Stimulated activated CD8-positive, alpha-beta memory T cell treated with anti-CD3 and anti-CD28 coated beads, Interleukin-2, amount 100 ng/mL, for 48 hours (primary cell): ENCODE results near the gene CTSW.
"Not testable (repeated sequence)": the region's sequence is repeated elsewhere in the genome, so short reads cannot be mapped to it uniquely, and the experiment has no call there.

ENCODE experiments used
- DNase-seq, 2 donors: peaks; one replicate each; pipeline ENCODE4 v3.0.0-alpha.2; 2020; ENCODE audit warnings: low read depth in 2 of 2

Gene CTSW, protein sequence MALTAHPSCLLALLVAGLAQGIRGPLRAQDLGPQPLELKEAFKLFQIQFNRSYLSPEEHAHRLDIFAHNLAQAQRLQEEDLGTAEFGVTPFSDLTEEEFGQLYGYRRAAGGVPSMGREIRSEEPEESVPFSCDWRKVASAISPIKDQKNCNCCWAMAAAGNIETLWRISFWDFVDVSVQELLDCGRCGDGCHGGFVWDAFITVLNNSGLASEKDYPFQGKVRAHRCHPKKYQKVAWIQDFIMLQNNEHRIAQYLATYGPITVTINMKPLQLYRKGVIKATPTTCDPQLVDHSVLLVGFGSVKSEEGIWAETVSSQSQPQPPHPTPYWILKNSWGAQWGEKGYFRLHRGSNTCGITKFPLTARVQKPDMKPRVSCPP

DNA sequence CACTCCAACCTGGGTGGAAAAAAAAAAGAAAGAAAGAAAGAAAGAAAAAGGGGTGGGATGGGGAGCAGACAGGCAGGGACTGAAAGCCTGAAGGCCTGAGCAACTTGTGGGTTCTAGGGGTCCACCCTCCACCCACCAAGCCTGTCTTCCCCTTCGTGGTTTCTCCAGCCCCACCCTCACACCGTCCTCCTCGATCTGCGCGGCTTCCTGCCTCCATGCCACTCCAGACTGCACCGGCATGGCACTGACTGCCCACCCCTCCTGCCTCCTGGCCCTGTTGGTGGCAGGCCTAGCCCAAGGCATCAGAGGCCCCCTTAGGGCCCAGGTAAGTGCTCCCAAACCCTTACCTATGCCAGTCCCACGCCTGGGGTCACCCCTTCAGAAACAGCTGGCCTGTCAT lies at the start of gene CTSW:
TSS of gene CTSW (plus strand) at position 221 of the 400 bp plus-strand sequence. CDS start at position 239, 18 bp downstream.
- DNase-seq, result no peak

DNA sequence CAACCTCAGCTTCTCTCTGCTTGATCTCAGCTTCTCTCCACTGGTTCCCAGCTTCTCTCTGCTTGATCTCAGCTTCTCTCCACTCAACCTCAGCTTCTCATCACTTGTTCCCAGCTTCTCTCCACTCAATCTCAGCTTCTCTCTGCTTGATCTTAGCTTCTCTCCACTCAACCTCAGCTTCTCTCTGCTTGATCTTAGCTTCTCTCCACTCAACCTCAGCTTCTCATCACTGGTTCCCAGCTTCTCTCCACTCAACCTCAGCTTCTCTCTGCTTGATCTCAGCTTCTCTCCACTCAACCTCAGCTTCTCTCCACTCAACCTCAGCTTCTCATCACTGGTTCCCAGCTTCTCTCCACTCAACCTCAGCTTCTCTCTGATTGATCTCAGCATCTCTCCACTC lies 47.4 kb upstream of the CTSW start:
- not testable (repeated sequence) for DNase-seq

DNA sequence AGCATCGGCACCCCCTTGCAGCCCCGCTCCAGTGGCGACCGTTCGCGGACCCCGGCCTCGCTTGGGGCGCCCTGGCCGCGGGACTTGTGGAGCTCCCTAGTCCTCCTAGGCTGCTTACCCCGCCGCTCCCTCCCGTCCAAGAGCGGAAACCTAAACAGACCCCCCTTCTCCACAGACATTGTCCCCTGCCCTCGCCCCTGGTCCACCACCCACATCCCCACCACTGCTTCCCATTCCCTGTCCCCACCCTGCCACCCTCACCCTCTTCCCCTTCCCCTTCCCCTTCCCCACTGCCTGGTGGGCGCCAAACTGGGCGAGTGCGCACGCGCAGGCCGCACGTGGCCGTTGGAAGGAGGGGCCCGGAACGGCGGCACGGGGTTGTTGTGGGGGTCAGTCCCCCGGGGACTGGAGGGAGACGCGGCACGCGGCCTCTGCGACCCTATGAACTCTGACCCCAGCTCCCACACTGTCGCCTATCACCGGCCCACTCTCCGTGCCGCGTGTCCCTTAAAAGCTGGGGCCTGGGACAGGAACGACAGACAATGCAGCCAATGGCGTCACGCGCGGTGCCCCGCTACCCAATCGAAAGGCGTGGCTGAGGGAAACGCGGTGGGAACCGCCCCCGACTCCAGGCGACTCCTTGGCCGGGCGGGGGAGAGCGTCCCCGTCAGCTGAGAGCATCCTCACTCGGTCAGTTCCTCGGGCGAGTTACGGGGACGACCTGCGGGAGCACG lies 46.2 kb upstream of the CTSW start, which contains the start of gene SNX32:
TSS of gene SNX32 (plus strand) at position 667 of the 734 bp plus-strand sequence. CDS start 103 bp downstream, outside the sequence.
- DNase-seq, result peak; percentile 93 to 95

DNA sequence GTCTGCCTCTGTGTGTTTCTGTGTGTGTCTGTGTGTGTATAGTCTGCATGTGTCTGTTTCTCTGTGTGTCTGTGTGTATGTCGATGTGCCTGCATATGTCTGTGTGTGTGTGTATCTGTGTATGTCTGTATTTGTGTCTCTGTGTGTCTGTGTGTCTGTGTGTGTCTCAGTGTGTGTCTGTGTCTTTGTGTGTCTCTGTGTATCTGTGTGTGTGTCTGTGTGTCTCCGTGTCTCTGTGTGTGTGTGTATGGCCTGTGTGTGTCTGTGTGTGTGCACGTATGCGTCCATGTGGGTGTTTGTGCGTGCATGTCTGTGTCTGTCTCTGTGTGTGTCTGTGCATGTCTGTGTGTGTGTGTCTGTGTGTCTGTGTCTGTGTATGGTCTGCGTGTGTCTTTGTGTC lies 45.4 kb upstream of the CTSW start:
- DNase-seq, result no peak

DNA sequence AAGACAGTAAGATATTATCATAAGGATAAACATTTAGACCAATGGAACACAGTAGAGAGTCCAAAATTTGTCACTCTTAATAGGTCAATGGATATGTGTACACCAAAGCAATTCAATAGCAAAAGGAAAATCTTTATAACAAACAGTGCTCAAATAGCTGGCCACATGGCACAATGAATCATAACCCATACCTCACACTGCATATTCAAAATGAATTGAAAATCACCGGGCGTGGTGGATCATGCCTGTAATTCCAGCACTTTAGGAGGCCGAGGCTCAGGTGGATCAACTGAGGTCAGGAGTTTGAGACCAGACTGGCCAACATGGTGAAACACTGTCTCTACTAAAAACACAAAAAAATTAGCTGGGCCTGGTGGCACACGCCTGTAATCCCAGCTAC lies 37.5 kb upstream of the CTSW start:
- no peak for DNase-seq

DNA sequence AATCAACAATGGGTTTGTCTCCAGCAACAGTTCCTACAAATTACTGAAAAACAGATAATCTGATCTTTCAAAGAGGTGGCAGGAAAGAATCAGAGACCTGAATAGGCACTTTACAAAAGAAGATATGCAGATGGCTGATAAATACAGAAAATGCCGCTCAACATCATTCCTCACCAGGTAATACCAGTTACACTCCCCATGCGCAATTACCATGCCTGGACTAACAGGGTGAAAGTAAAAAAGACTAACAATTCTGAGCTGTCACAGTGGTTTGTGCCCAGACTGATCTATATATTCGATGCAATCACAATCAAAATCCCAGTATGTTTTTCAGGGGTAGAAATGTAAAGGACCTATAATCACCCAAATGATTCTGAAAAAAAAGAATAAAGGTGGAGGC lies 35.8 kb upstream of the CTSW start:
- DNase-seq, result no peak

DNA sequence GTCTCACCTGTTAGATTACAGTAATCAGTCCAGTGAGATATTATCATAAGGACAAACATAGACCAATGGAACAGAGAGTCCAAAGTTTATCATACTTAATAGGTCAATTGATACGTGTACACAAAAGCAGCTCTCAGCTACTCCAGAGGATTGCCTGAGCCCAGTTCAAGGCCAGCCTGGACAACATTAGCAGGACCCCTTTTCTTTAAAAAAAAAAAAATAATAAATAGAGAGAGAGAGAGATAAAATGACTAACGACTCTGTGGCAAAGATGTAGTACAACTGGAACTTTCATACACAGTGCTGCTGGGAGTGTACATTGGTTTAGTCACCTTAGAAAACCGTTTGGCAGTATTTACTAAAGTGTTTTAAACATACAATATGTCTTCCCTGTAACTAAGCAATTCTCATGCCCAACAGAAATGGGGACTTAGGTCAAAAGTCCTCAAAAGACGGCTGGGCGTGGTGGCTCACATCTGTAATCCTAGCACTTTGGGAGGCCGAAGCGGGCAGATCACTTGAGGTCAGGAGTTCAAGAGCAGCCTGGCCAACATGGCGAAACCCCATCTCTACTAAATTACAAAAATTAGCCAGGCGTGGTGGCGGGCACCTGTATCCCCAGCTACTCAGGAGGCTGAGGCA lies 35.3 kb upstream of the CTSW start:
- no peak for DNase-seq

DNA sequence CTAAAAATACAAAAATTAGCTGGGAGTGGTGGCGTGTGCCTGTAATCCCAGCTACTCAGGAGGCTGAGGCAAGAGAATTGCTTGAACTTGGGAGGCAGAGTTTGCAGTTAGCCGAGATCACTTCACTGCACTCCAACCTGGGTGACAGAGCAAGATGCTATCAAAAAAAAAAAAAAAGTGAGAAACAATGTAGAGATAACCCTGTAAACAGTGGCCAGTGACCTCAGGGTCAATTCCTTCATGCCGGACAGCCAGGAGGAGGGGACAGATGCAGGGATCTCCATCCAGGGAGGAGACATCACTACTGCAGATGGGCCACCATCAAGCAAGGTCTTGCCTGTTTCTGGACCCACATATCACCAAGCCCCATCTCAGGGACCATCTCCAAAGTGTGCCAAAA lies 31.9 kb upstream of the CTSW start:
- no peak for DNase-seq

DNA sequence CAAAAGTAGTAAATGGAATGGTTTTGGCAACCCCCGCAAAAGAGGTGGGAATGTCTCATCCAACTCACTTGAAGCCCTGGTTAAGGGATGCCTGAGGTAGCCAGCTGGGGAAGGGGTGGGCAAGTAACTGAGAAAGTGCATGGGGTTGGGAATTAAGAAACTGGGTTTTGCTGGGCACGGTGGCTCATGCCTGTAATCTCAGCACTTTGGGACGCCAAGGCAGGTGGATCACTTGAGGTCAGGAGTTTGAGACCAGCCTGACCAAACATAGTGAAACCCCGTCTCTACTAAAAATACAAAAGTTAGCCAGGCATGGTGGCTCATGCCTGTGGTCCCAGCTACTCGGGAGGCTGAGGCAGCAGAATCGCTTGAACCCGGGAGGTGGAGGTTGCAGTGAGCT lies 30.9 kb upstream of the CTSW start:
- DNase-seq, result not testable (repeated sequence)

DNA sequence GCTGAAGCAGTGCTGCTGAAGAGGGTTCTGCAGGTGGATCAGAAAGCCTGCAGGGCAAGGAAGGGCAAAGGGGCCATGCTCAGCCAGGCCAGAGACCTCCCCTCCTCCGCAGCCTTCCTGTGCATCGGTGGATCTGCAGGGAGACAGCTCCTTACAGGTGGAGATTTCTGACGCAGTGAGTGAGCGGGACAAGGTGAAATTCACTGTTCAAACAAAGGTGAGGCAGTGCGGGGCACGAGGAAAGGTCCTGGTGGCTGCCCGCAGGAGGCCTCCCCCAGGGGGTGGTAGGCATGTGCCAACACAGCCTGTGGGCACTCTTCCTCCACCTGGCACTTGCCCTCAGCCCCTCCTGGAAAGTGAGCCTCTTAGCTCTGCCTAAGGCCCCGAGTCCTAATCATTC lies 30.3 kb upstream of the CTSW start:
- no peak for DNase-seq

DNA sequence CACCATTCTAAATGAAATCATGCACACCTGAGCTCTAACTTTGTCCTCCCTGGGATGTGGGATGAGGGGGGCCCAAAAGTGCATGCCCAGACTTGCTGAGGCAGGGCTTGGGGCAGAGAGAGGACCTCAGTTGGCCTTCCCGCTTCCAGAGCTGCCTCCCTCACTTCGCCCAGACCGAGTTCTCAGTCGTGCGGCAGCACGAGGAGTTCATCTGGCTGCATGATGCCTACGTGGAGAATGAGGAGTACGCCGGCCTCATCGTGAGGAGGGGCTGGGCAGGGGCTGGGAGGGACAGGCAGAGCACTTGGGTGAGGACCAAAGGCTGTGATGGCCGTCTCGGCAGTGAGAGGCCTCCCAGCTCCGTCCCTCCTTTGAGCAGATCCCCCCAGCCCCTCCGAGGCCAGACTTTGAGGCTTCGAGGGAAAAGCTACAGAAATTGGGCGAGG lies 29.8 kb upstream of the CTSW start:
- no peak for DNase-seq

DNA sequence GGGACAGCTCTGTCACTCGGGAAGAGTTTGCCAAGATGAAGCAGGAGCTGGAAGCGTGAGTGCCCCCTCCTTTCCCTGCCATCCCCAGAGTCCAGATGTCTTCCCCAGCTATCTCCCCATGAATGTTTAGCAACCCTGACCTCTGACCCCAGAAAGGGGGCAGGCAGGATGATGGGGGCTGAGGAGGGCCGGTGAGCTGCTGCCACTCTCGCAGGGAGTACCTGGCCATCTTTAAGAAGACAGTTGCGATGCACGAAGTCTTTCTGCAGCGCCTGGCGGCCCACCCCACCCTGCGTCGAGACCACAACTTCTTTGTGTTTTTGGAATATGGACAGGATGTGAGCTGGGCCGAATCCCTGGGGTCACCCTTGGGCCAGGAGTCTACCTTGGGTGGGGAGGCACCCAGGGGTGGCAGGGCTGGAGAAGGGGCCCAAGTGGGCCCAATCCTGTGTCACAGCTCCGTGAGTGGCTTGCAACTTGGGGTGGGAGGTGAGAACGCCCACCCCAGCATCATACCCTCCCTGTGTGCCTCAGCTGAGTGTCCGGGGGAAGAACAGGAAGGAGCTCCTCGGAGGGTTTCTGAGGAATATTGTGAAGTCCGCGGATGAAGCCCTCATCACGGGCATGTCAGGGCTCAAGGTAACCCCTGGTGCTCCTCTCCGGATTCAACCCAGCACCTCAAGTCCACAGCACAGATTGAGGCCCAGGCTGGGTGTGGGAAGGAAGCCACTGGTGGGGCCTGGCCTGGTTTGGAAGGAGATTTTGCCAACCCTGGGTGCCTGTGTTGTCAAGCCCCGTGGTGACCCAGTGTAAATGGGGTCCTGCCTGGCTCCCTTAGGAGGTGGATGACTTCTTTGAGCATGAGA lies 29.2 kb upstream of the CTSW start:
- no peak for DNase-seq

DNA sequence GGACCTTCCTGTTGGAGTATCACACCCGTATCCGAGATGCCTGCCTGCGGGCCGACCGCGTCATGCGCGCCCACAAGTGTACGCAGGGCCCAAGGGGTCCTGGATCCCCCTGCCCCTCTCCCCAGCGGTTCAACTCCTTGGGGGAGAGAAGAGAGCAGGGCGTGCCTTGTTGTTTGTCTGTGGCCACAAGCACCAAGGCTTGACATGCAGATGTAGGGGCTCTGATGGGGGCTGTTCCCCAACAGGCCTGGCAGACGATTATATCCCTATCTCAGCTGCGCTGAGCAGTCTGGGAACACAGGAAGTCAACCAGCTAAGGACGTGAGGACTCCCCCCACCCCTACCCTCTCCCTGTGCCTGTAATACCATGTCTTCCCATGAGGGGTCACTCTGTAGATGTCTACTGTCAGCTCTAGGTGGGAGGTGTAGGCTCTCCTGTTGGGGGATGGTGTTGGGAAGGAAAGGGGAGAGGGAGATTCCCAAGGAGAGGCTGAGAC lies 28.5 kb upstream of the CTSW start:
- no peak for DNase-seq

DNA sequence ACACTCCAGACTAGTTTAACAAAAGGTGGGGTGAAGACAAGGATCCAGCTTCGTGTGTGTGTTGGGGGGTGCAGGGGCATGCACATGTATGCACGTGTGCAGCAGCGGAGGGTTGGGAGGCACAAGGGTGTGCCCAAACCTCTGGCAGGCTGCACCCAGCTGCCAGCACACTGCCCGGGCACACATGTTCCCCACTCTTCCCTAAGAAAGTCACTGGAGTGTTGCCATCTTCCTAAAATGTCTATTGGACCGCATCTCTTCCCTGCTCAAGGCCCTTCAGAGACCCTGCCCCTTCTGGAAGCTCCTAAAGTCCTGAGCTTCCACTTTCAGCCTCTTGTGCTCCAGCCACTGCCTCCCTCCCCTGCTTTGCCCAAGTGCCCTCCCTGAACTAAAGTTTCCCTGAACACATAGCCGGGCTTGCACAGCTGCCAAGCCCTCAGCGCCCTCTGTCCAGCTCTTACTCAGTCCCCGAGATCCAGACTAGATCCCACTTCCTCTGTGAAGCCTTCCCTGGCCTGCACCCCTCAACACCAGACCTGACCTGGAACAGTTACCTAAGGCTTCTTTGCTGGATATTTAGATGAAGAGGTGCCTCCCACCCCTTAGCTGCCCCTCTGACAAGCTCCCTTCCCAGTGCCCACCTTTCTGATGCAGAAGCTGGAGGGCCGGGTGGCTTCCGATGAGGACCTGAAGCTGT lies 27.7 kb upstream of the CTSW start:
- DNase-seq, result no peak

DNA sequence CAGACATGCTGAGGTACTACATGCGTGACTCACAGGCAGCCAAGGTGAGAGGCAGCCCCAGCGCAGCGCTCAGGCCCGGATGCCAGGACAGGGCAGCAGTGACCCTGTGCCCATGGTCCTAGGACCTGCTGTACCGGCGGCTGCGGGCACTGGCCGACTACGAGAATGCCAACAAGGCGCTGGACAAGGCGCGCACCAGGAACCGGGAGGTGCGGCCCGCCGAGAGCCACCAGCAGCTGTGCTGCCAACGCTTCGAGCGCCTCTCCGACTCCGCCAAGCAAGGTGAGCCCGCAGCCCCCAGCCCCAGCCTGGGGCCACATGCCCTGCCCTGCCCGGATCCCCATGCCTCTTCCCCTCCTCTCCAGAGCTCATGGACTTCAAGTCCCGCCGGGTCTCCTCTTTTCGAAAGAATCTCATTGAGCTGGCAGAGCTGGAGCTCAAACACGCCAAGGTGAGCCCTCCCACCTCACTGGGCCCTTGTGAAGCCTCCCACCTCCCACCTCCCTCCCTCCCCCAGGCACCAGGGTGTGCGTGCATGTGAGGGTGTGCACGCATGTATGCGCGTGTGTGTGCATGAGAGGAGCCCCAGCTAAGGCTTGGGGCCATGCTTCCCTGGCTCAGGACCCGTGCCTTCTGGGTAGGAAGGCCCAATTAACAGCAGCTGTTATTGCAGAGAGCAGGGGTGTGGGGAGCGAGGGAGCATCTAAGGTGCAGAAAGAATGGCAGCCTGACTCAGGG lies 27.0 kb upstream of the CTSW start:
- no peak for DNase-seq

DNA sequence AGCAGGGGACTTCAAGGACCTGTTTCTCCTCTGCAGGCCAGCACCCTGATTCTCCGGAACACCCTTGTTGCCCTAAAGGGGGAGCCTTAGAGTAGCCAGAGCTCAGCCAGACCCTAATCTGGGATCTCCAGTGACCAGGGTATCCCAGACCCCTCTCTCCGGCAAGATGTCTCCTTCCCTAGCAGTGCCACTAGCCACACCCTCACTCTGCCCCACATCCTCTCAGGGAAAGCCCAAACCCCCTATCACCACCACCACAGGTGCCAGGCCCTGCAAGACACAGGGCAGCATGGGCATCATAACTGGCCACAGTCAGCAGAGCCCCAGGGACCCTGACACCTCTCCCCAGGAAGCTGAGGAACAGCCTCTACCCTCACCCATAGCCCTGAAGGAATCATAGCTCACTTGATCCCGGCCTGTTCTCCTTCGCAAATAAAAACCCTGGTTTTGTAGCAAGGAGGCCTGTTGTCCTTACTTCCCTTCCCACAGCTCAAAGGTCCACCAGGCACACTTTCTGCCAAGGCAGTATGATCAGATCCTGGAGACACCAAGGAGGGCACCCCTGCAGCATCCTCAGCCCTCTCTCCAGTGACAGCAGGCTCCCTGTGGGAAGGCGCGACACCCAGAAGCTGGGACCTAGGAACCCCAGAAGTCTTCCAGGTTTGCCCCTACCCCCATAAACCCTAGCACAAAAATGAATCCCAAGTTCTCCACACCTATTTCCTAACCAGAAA lies 26.2 kb upstream of the CTSW start:
- DNase-seq, result no peak

DNA sequence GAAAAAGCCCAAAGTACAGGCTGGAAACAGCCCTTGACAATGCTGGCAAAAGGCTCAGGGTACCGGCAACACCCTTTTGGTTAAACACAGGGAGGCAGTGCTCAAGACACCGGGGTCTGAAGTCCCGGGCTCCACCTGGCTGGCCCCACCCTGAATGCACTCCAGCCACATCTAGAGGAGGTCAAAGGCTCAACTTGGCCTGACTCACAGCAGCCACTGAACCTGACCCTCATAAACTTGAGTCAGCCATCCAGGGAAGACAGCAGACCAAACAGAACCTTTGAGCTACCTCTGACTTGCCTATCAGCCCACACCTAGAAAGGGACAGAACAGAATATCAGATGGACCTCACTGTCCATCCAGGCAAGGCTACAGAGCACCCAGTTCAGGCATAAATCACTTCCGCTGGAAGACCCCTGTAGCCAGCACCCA lies 25.5 kb upstream of the CTSW start:
- no peak for DNase-seq

DNA sequence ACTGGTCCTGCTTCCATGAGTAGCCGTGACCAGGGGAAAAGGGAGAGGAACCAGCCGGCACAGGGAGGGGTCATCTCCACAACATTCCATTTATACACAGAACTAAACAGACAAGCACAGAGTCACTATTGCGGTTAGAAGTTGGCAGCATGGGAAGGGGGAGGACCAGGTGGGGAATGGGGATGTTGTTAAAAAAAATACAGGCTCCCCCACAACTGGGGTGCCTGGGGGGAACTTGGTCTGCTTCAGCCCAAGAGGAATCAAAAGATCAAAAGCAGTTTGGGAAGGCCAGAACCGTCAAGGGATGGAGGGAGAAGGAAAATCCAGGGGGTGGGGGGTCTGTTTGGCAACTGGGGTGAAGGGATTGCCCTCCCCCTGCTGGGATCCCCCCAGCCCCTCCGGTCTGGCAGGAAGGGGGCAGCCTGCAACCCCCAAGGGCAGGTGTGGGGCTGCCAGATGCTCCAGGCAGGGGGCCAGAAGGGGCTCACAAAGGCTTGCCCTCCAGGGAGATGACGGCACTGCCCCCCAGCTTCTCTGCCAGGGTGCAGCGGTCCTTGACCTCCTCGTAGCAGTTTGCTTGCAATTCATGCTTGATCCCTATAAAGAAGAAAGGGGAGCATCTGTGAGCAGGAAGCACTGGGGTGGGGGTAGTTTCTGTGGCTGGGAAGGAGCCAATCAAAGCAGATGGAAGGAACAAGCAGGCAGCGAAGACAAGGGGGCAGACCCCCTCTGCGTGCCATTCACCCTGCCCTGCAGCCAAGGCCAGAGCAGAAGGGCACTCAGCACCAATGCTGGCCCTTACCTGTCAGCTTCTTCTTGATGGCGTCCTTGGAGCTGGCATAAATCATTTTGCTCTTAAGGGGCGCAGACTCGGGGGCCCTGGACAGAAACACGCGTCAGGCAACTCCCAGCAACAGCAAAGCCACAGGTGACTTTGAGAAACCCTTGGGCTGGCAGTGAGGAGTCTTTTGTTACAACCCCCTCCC lies 24.5 kb upstream of the CTSW start:
- DNase-seq, result no peak
